H9 (cell line): ENCODE data around the gene HFE. TPM values are rescaled to one million over a fixed set of nuclear protein-coding genes. Genes with fewer than 3 reads are reported as not detected.

Source experiments
- DNase-seq: peaks from one replicate; pipeline ENCODE4 v3.0.0-alpha.2; 2017
- H2AFZ ChIP-seq: one replicate; pipeline ENCODE4 v1.6.1; 2013; ENCODE audit warnings: mild to moderate bottlenecking, low read length, control low read depth, moderate library complexity
- H2AK5ac ChIP-seq: 2 replicates; pipeline ENCODE4 v1.6.1; 2013; ENCODE audit warnings: low read length, control low read depth, mixed read lengths; ENCODE audit not compliant: insufficient read length
- H2BK120ac ChIP-seq: one replicate; pipeline ENCODE4 v1.6.1; 2013; ENCODE audit warnings: low read depth, mild to moderate bottlenecking, low read length, control low read depth, inconsistent platforms; ENCODE audit not compliant: poor library complexity, severe bottlenecking
- H2BK12ac ChIP-seq: 2 replicates; pipeline ENCODE4 v1.6.1; 2013; ENCODE audit warnings: low read length, control low read depth, mixed read lengths, low read depth; ENCODE audit not compliant: insufficient read length
- H2BK15ac ChIP-seq: 2 replicates; pipeline ENCODE4 v1.6.1; 2013; ENCODE audit warnings: low read depth, low read length, control low read depth
- H2BK20ac ChIP-seq: one replicate; pipeline ENCODE4 v1.6.1; 2013; ENCODE audit warnings: low read depth, mild to moderate bottlenecking, low read length, control low read depth, inconsistent platforms; ENCODE audit not compliant: poor library complexity, severe bottlenecking
- H2BK5ac ChIP-seq: 2 replicates; pipeline ENCODE4 v1.6.1; 2013; ENCODE audit warnings: low read length, control low read depth, mixed read lengths; ENCODE audit not compliant: insufficient read length
- H3K14ac ChIP-seq: 2 replicates; pipeline ENCODE4 v1.6.1; 2013; ENCODE audit warnings: low read length, control low read depth; ENCODE audit not compliant: insufficient read depth
- H3K18ac ChIP-seq: 2 replicates; pipeline ENCODE4 v1.6.1; 2013; ENCODE audit warnings: low read depth, mild to moderate bottlenecking, mixed read lengths, low read length, control low read depth; ENCODE audit not compliant: insufficient read length
- H3K23ac ChIP-seq: 2 replicates; pipeline ENCODE4 v1.6.1; 2013; ENCODE audit warnings: low read length, control low read depth, mixed read lengths, low read depth; ENCODE audit not compliant: insufficient read length
- H3K23me2 ChIP-seq: 2 replicates; pipeline ENCODE4 v1.6.1; 2013; ENCODE audit warnings: low read depth, mild to moderate bottlenecking, mixed read lengths, low read length, control low read depth; ENCODE audit not compliant: insufficient read length, poor library complexity, severe bottlenecking
- H3K27ac ChIP-seq: 2 replicates; pipeline ENCODE4 v1.5.1; 2013; ENCODE audit warnings: low read length, control low read depth, mixed read lengths, low read depth; ENCODE audit not compliant: insufficient read length
- H3K27me3 ChIP-seq: 2 replicates; pipeline ENCODE4 v1.6.1; 2013; ENCODE audit warnings: low read length, control low read depth, inconsistent platforms; ENCODE audit not compliant: insufficient read depth
- H3K4ac ChIP-seq: 2 replicates; pipeline ENCODE4 v1.6.1; 2013; ENCODE audit warnings: low read depth, mild to moderate bottlenecking, control low read depth, inconsistent platforms, low read length, moderate library complexity
- H3K4me1 ChIP-seq: 2 replicates; pipeline ENCODE4 v1.6.1; 2013; ENCODE audit warnings: low read length, control low read depth, inconsistent platforms; ENCODE audit not compliant: insufficient read depth
- H3K4me2 ChIP-seq: 2 replicates; pipeline ENCODE4 v1.6.1; 2013; ENCODE audit warnings: low read length, control low read depth, mixed read lengths; ENCODE audit not compliant: insufficient read length, insufficient read depth
- H3K56ac ChIP-seq: 2 replicates; pipeline ENCODE4 v1.6.1; 2013; ENCODE audit warnings: low read depth, mild to moderate bottlenecking, mixed read lengths, low read length, control low read depth; ENCODE audit not compliant: insufficient read length
- H3K79me1 ChIP-seq: 2 replicates; pipeline ENCODE4 v1.6.1; 2013; ENCODE audit warnings: low read depth, mild to moderate bottlenecking, moderate library complexity, low read length, control low read depth, inconsistent platforms; ENCODE audit not compliant: insufficient read depth, poor library complexity, severe bottlenecking
- H3K79me2 ChIP-seq: 2 replicates; pipeline ENCODE4 v1.6.1; 2013; ENCODE audit warnings: low read length, control low read depth, inconsistent platforms; ENCODE audit not compliant: insufficient read depth
- H3K9ac ChIP-seq: 2 replicates; pipeline ENCODE4 v1.6.1; 2013; ENCODE audit warnings: low read length, control low read depth, mixed read lengths; ENCODE audit not compliant: insufficient read length; ENCODE audit errors: extremely low read depth
- H3K9me3 ChIP-seq: one replicate; pipeline ENCODE4 v1.6.1; 2013; ENCODE audit warnings: low read depth, low read length, inconsistent platforms; ENCODE audit not compliant: control insufficient read depth
- H3T11ph ChIP-seq: one replicate; pipeline ENCODE4 v1.6.1; 2013; ENCODE audit warnings: mild to moderate bottlenecking, low read length, control low read depth, inconsistent platforms
- H4K20me1 ChIP-seq: one replicate; pipeline ENCODE4 v1.6.1; 2013; ENCODE audit not compliant: control insufficient read depth, insufficient read length, insufficient read depth
- H4K5ac ChIP-seq: 2 replicates; pipeline ENCODE4 v1.6.1; 2013; ENCODE audit warnings: low read depth, mild to moderate bottlenecking, mixed read lengths, low read length, control low read depth; ENCODE audit not compliant: insufficient read length
- H4K8ac ChIP-seq: replicated peaks from 2 replicates; pipeline ENCODE4 v1.6.1; 2013; ENCODE audit warnings: low read length, control low read depth, mixed read lengths, low read depth; ENCODE audit not compliant: insufficient read length
- H4K91ac ChIP-seq: 2 replicates; pipeline ENCODE4 v1.6.1; 2013; ENCODE audit warnings: low read depth, mild to moderate bottlenecking, moderate library complexity, mixed read lengths, low read length, control low read depth; ENCODE audit not compliant: insufficient read length
- H3K27ac Mint-ChIP-seq, 3 experiments: 2 replicates in 2 of 3; 3 replicates in 1 of 3; pipeline ENCODE4 v1.8.0; 2020 to 2021; ENCODE audit warnings: mixed read lengths in 3 of 3, mild to moderate bottlenecking in 1 of 3, moderate library complexity in 1 of 3
- H3K27me3 Mint-ChIP-seq: 2 replicates; pipeline ENCODE4 v1.8.0; 2021; ENCODE audit warnings: low read depth, mild to moderate bottlenecking, moderate library complexity, mixed read lengths
- H3K36me3 Mint-ChIP-seq, 3 experiments: 2 replicates in 2 of 3; 3 replicates in 1 of 3; pipeline ENCODE4 v1.8.0; 2020 to 2021; ENCODE audit warnings: low read depth in 3 of 3, mixed read lengths in 3 of 3; ENCODE audit not compliant: insufficient read depth in 1 of 3
- H3K4me1 Mint-ChIP-seq, 2 experiments: 2 replicates each; pipeline ENCODE4 v1.8.0; 2020; ENCODE audit warnings: mixed read lengths in 2 of 2
- H3K4me3 Mint-ChIP-seq, 2 experiments: 2 replicates in 1 of 2; 3 replicates in 1 of 2; pipeline ENCODE4 v1.8.0; 2020 to 2021; ENCODE audit warnings: mild to moderate bottlenecking in 2 of 2, mixed read lengths in 2 of 2, moderate library complexity in 1 of 2
- H3K9me3 Mint-ChIP-seq, 2 experiments: 2 replicates in 1 of 2; 3 replicates in 1 of 2; pipeline ENCODE4 v1.8.0; 2020; ENCODE audit warnings: mild to moderate bottlenecking in 2 of 2, mixed read lengths in 2 of 2, moderate library complexity in 1 of 2
- WGBS: extraction: QIAGEN DNeasy Blood & Tissue Kit; methylation state at CpG from one replicate; pipeline ENCODE4 v1.1.7; 2013; ENCODE audit warnings: missing lambda C conversion rate, low lambda C conversion rate, mixed read lengths; ENCODE audit not compliant: insufficient read length; ENCODE audit errors: extremely low coverage; 5-methylcytosine and 5-hydroxymethylcytosine counted together
- total RNA-seq: library from RNA; stranded (reverse); gene quantifications from 2 replicates; pipeline ENCODE4 v1.2.1, GENCODE V29; 2021
- TF ChIP-seq, protein P1 (sequence below): fragments of 200-600 bp; sonication (generic); conservative IDR thresholded peaks from 3 replicates; pipeline ENCODE4 v1.8.0; 2021; ENCODE audit warnings: antibody characterized with exemption, mild to moderate bottlenecking

The HFE gene
- total RNA-seq, 1 experiment from 2014 or later: 0.98 TPM

DNA sequence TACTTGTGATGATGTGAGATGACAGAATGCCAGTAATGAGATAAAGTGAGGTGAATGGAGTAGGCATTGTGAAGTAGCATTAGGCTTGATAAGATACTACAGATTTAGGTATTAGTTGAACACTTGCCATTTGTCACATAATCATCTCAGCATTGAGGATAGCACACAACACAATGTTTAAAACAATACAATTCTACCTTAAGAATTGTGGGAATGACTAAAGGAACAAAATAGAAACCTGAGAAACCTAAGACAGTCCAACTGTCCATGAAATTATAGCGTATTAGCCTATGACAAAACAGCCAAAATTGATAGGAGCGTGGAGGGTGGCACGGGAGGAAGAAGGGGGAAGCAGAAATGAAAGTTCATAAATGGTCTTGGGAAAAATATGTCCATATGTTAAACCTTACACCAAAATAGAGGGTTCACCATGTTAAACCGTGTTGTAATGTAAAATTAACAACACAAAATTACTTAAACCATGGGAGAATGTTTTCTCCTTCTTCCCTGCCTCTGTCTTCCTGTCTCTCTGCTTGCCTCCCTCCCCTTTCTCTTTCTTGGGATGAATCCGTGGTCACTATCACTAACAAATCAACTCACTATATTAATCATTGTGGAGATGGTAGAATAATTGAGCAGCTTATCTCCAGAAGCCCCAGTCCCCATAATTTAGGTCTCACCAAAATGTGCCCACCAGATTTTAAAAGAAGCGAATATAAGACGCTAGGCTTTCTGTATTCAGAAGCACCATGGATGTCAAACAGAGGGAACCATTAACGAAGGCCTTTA lies 33.0 kb upstream of the HFE start:
- H3K4me1 Mint-ChIP-seq: peaks cover 31 to 36% of the 10 kb centered on the region in 2 experiments
- Histone ChIP-seq H3K4me1 (no peaks in the 10 kb centered on the region), H4K20me1 (no peaks in the 10 kb centered on the region), H3K23me2 (peaks cover 6% of the 10 kb centered on the region), H4K5ac (no peak overlapping the region), H2BK20ac (no peak overlapping the region), H2BK15ac (no peak overlapping the region), H2BK5ac (no peak overlapping the region), H3T11ph (no peak overlapping the region), H2AFZ (no peak overlapping the region), H3K18ac (no peak overlapping the region), H3K27ac (peak overlapping the region; percentile 82), H2BK12ac (no peak overlapping the region), H3K14ac (no peak overlapping the region), H3K9me3 (no peaks in the 10 kb centered on the region), H2BK120ac (no peak overlapping the region), H3K23ac (no peak overlapping the region), H4K91ac (no peak overlapping the region), H3K4ac (no peak overlapping the region), H2AK5ac (no peak overlapping the region), H3K79me1 (no peaks in the 10 kb centered on the region), H3K9ac (peak overlapping the region; percentile 98), H3K27me3 (no peaks in the 10 kb centered on the region), H4K8ac (no peak overlapping the region), H3K4me2 (peak overlapping the region; percentile 64), H3K56ac (no peak overlapping the region), H3K79me2 (no peaks in the 10 kb centered on the region)
- WGBS: no CpG with 5 or more reads among the region's 8 CpGs
- no peaks in the 10 kb centered on the region; the same call in 1 of the 2 replicates for H3K27me3 Mint-ChIP-seq
- H3K36me3 Mint-ChIP-seq: no peaks in the 10 kb centered on the region; a peak in 1 of 7 replicates
- peak overlapping the region; percentile 97 to 100 (median 98) for H3K27ac Mint-ChIP-seq
- H3K9me3 Mint-ChIP-seq: no peaks in the 10 kb centered on the region
- H3K4me3 Mint-ChIP-seq: peak overlapping the region; percentile 80 to 99
- TF ChIP-seq, protein P1, sequence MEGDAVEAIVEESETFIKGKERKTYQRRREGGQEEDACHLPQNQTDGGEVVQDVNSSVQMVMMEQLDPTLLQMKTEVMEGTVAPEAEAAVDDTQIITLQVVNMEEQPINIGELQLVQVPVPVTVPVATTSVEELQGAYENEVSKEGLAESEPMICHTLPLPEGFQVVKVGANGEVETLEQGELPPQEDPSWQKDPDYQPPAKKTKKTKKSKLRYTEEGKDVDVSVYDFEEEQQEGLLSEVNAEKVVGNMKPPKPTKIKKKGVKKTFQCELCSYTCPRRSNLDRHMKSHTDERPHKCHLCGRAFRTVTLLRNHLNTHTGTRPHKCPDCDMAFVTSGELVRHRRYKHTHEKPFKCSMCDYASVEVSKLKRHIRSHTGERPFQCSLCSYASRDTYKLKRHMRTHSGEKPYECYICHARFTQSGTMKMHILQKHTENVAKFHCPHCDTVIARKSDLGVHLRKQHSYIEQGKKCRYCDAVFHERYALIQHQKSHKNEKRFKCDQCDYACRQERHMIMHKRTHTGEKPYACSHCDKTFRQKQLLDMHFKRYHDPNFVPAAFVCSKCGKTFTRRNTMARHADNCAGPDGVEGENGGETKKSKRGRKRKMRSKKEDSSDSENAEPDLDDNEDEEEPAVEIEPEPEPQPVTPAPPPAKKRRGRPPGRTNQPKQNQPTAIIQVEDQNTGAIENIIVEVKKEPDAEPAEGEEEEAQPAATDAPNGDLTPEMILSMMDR: no peak
- no peak for DNase-seq
